Measurements from ENCODE around the gene CTRL.

Gene CTRL

GRCh38 chr16:67901734-67902133 lies 29.9 kb downstream of the CTRL start:
- in situ Hi-C loops (cut with HindIII; ENCODE audit: low sequenced_read_pairs), result loop anchor here (25.0 kb wide), 1 partner anchor 111 kb away; the partner anchor contains the start of genes DDX28, DPEP2NB and DUS2

- in situ Hi-C loops (cut with HindIII; ENCODE audit: low sequenced_read_pairs), result no loop called here
These were observed 34.4 kb downstream of the CTRL start for GRCh38 chr16:67897231-67897630.

GRCh38 chr16:67893743-67894399 lies 37.8 kb downstream of the CTRL start:
- in situ Hi-C loops (cut with HindIII; ENCODE audit: low sequenced_read_pairs), result no loop called here

GRCh38 chr16:67892899-67893742 lies 38.5 kb downstream of the CTRL start, which contains the start of gene PSKH1:
TSS of gene PSKH1 (plus strand) at chr16:67893254. CDS start at chr16:67908750, 15,496 bp downstream.
- in situ Hi-C loops (cut with HindIII; ENCODE audit: low sequenced_read_pairs), result no loop called here

GRCh38 chr16:67892375-67892774 lies 39.3 kb downstream of the CTRL start:
- in situ Hi-C loops (cut with HindIII; ENCODE audit: low sequenced_read_pairs), result no loop called here

GRCh38 chr16:67888331-67888730 lies 43.3 kb downstream of the CTRL start:
- in situ Hi-C loops (cut with HindIII; ENCODE audit: low sequenced_read_pairs), result no loop called here

- in situ Hi-C loops (cut with HindIII; ENCODE audit: low sequenced_read_pairs), result no loop called here
These were observed 45.3 kb downstream of the CTRL start for GRCh38 chr16:67886387-67886786.

- in situ Hi-C loops (cut with HindIII; ENCODE audit: low sequenced_read_pairs), result no loop called here
These were observed 45.7 kb downstream of the CTRL start for GRCh38 chr16:67885976-67886375.

GRCh38 chr16:67885545-67885944 lies 46.1 kb downstream of the CTRL start:
- in situ Hi-C loops (cut with HindIII; ENCODE audit: low sequenced_read_pairs), result no loop called here

GRCh38 chr16:67884684-67885083 lies 47.0 kb downstream of the CTRL start, which contains the start of gene NRN1L:
TSS of gene NRN1L (plus strand) at chr16:67884885. CDS start at chr16:67884904, 19 bp downstream.
- in situ Hi-C loops (cut with HindIII; ENCODE audit: low sequenced_read_pairs), result no loop called here

- in situ Hi-C loops (cut with HindIII; ENCODE audit: low sequenced_read_pairs), result no loop called here
These were observed 47.8 kb downstream of the CTRL start for GRCh38 chr16:67883872-67884261.

- in situ Hi-C loops (cut with HindIII; ENCODE audit: low sequenced_read_pairs), result no loop called here
These were observed 48.4 kb downstream of the CTRL start for GRCh38 chr16:67883146-67883871.

- in situ Hi-C loops (cut with HindIII; ENCODE audit: low sequenced_read_pairs), result no loop called here
These were observed 49.1 kb downstream of the CTRL start for GRCh38 chr16:67882374-67883145.

- in situ Hi-C loops (cut with HindIII; ENCODE audit: low sequenced_read_pairs), result no loop called here
These were observed 50.0 kb downstream of the CTRL start for GRCh38 chr16:67881621-67882161.

- in situ Hi-C loops (cut with HindIII; ENCODE audit: low sequenced_read_pairs), result no loop called here
These were observed 51.1 kb downstream of the CTRL start for GRCh38 chr16:67880584-67880983.

- in situ Hi-C loops (cut with HindIII; ENCODE audit: low sequenced_read_pairs), result no loop called here
These were observed 51.7 kb downstream of the CTRL start for GRCh38 chr16:67879936-67880335.
